MM.1S (cell line): ENCODE data around the gene CFAP46.

ENCODE experiments used
- DNase-seq: peaks from one replicate; pipeline ENCODE4 v3.0.0-alpha.2; 2015
- H2AFZ ChIP-seq: fragments of 300-600 bp; sonication (generic); 2 replicates; pipeline ENCODE4 v1.6.0; 2016; ENCODE audit warnings: antibody characterized with exemption, low read length
- H3F3A ChIP-seq: fragments of 300-600 bp; sonication (generic); 2 replicates; pipeline ENCODE4 v1.6.1; 2016; ENCODE audit warnings: mild to moderate bottlenecking, antibody characterized with exemption, low read length, moderate library complexity, mixed read lengths; ENCODE audit not compliant: insufficient read depth
- H3K27ac ChIP-seq: fragments of 300-600 bp; sonication (generic); 2 replicates; pipeline ENCODE4 v1.5.1; 2016; ENCODE audit warnings: mild to moderate bottlenecking, low read length
- H3K27me3 ChIP-seq: fragments of 300-600 bp; sonication (generic); replicated peaks from 2 replicates; pipeline ENCODE4 v1.6.0; 2016; ENCODE audit warnings: low read length; ENCODE audit not compliant: insufficient read depth
- H3K36me3 ChIP-seq: fragments of 300-600 bp; sonication (generic); replicated peaks from 2 replicates; pipeline ENCODE4 v1.6.1; 2016; ENCODE audit warnings: mild to moderate bottlenecking, low read length, mixed read lengths; ENCODE audit not compliant: insufficient read depth
- H3K4me1 ChIP-seq: fragments of 300-600 bp; sonication (generic); 2 replicates; pipeline ENCODE4 v1.6.1; 2016; ENCODE audit warnings: low read length, mixed read lengths
- H3K4me2 ChIP-seq: fragments of 300-600 bp; sonication (generic); 2 replicates; pipeline ENCODE4 v1.6.0; 2016; ENCODE audit warnings: low read depth, low read length
- H3K4me3 ChIP-seq: fragments of 300-600 bp; sonication (generic); 2 replicates; pipeline ENCODE4 v1.5.1; 2016; ENCODE audit warnings: low read length, mixed read lengths
- H3K79me2 ChIP-seq: fragments of 300-600 bp; sonication (generic); 2 replicates; pipeline ENCODE4 v1.6.1; 2016; ENCODE audit warnings: mixed run types, low read length, mixed read lengths
- H3K9ac ChIP-seq: fragments of 300-600 bp; sonication (generic); 2 replicates; pipeline ENCODE4 v1.6.1; 2016; ENCODE audit warnings: low read length, mixed read lengths
- H3K9me2 ChIP-seq: fragments of 300-600 bp; sonication (generic); replicated peaks from 2 replicates; pipeline ENCODE4 v1.6.1; 2016; ENCODE audit warnings: mild to moderate bottlenecking, low read length, mixed read lengths; ENCODE audit not compliant: insufficient read depth
- H3K9me3 ChIP-seq: fragments of 300-600 bp; sonication (generic); replicated peaks from 2 replicates; pipeline ENCODE4 v1.6.1; 2016; ENCODE audit warnings: mild to moderate bottlenecking, low read length, mixed read lengths; ENCODE audit not compliant: insufficient read depth
- H4K20me1 ChIP-seq: fragments of 300-600 bp; sonication (generic); 2 replicates; pipeline ENCODE4 v1.6.1; 2016; ENCODE audit warnings: mild to moderate bottlenecking, low read length, moderate library complexity, mixed read lengths; ENCODE audit not compliant: insufficient read depth
- EZH2 ChIP-seq: fragments of 300-600 bp; sonication (generic); optimal IDR thresholded peaks from 2 replicates; pipeline ENCODE3; 2017; ENCODE audit warnings: low read depth, mild to moderate bottlenecking, antibody characterized with exemption, low read length, mixed read lengths
- EZH2phosphoT487 ChIP-seq: fragments of 300-600 bp; sonication (generic); IDR thresholded peaks from 2 replicates; pipeline ENCODE4 v1.6.1; 2018; ENCODE audit warnings: antibody characterized with exemption, low read length
- TF ChIP-seq, protein P1 (sequence below): fragments of 300-600 bp; sonication (generic); IDR thresholded peaks from 2 replicates; pipeline ENCODE4 v1.5.1; 2016; ENCODE audit warnings: antibody characterized with exemption, low read length, mixed read lengths

Gene CFAP46

DNA sequence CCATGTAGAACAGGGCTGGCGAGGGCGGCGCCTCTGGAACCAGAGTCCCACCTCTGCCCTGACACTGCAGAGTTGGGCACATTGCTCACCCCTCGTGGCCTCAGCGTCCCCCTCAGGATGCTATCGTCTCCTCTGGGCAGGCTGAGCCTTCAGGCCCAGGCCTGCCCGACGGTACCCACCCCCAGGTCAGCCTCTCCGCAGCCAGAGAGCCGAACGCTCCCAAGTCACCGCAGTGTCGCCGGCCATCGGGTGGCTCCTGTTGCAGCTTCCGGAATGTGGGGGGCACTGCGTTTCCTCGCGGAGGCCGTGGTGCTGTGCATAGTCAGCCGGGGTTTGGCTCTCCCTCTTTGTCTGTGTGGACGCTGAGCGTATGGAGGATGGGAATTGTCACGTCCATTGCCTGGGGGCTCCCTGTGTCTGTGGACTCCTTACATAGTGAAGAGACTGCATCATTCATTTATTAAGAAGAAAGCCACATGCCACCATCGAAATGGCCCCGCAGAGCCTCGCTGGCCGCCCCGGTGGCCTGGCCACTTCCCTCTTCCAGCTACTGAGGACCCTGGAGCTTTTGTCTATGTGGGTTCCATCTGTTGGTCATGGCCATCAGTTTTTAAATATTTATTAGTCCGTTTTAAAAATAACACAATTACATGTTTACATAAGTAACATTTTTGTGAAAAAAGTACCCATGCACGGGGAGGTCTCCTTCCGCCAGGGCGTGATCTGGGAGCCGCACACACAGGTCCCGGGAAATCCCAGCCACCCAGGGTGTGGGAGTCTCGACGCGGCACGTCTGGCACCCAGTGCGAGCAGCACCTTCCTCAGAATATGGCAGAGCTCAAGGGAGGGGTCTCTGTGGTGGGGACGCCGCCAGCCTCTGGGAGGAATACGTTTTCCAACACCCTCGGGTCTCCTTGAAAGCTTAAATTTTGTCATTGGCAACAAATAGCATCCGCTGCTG lies 172.0 kb downstream of the CFAP46 start:
- Histone ChIP-seq H3K9me3 (no peaks in the 10 kb centered on the region), H3K36me3 (no peaks in the 10 kb centered on the region), H3K4me1 (no peaks in the 10 kb centered on the region), H3K27ac (no peak overlapping the region), H3K27me3 (no peaks in the 10 kb centered on the region), H3K9me2 (no peaks in the 10 kb centered on the region), H3K79me2 (no peaks in the 10 kb centered on the region), H3K4me3 (no peak overlapping the region), H2AFZ (no peak overlapping the region), H4K20me1 (no peaks in the 10 kb centered on the region), H3K4me2 (no peak overlapping the region), H3K9ac (no peak overlapping the region), H3F3A (no peaks in the 10 kb centered on the region)
- TF ChIP-seq EZH2phosphoT487 (no peak), EZH2 (no peak)
- TF ChIP-seq, protein P1, sequence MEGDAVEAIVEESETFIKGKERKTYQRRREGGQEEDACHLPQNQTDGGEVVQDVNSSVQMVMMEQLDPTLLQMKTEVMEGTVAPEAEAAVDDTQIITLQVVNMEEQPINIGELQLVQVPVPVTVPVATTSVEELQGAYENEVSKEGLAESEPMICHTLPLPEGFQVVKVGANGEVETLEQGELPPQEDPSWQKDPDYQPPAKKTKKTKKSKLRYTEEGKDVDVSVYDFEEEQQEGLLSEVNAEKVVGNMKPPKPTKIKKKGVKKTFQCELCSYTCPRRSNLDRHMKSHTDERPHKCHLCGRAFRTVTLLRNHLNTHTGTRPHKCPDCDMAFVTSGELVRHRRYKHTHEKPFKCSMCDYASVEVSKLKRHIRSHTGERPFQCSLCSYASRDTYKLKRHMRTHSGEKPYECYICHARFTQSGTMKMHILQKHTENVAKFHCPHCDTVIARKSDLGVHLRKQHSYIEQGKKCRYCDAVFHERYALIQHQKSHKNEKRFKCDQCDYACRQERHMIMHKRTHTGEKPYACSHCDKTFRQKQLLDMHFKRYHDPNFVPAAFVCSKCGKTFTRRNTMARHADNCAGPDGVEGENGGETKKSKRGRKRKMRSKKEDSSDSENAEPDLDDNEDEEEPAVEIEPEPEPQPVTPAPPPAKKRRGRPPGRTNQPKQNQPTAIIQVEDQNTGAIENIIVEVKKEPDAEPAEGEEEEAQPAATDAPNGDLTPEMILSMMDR: no peak
- no peak for DNase-seq

DNA sequence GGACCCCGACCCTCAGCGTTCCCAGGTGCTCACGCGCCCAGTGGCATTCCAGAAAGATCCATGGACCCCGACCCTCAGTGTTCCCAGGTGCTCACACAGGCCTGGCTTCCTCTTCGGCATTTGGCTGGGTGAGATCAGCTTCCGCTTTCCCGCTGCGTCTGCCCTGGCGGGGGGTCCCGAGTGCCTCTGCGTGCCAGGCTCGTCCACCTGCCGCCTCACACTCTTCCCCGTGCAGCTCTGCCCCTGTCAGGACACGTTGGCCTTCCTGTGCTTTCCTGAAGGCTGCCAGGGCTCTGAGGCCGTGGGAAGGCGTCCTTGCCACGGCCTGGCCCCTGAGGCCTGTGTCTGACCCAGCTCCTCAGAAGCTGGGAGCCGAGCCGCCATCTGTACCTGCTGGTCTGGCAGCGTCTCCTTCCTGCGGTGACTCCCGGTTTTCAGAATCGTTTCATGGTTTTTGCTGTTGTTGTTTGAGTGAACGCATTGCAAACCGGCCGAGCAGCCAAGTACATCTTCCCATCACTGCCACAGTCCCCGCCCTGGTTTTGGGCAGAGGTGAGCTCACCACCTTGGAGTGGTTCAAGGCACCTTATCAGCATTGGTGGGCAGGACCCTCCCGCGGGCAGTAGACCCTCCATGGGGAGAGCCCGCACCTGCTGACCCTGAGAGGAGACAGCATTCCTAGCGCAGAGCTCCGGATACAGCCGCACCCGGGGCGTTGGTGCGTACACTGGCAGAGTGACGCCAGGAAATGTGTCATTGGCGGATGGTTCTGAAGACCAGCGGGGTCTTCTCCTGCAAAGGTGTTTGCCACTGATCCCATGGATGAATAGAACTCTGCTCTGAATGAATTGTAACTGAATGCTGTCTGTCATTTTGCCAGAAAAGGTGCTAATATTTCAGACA lies 173.8 kb downstream of the CFAP46 start:
- no peaks in the 10 kb centered on the region for H3K79me2 ChIP-seq
- no peak for TF ChIP-seq EZH2
- TF ChIP-seq EZH2phosphoT487: no peak
- TF ChIP-seq, protein P1: no peak
- no peaks in the 10 kb centered on the region for H3K9me3 ChIP-seq
- H3K36me3 ChIP-seq: no peaks in the 10 kb centered on the region
- H3K27ac ChIP-seq: no peak overlapping the region
- no peak overlapping the region for H2AFZ ChIP-seq
- no peak for DNase-seq
- no peaks in the 10 kb centered on the region for H3K27me3 ChIP-seq
- no peaks in the 10 kb centered on the region for H3K4me1 ChIP-seq
- H3K4me2 ChIP-seq: no peak overlapping the region
- H3K9me2 ChIP-seq: no peaks in the 10 kb centered on the region
- no peak overlapping the region for H3K9ac ChIP-seq
- H3K4me3 ChIP-seq: no peak overlapping the region
- no peaks in the 10 kb centered on the region for H4K20me1 ChIP-seq
- no peaks in the 10 kb centered on the region for H3F3A ChIP-seq

DNA sequence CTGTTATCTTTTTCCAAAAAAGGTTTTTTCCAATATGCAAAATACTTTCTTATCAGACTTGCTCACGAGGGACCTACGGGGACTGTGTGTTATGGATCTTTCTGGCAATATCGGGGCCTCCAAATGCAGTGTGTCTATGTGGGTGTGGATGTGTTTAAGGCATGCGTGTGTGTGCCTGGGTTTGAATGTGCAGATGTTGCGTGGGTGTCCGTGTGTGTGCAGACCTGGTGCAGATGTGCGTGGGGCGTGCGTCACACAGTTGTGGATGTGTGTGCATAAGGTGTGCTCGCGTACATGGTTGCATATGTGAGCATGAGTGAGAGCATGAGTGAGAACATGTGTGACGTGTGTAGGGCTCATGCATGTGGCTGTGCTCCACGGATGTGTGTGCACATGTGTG lies 176.1 kb downstream of the CFAP46 start:
- Histone ChIP-seq H3K27me3 (no peaks in the 10 kb centered on the region), H3K4me1 (no peaks in the 10 kb centered on the region), H3K4me3 (no peak overlapping the region), H3K9ac (no peak overlapping the region), H3K27ac (no peak overlapping the region), H3K4me2 (no peak overlapping the region), H3F3A (no peaks in the 10 kb centered on the region), H3K9me3 (no peaks in the 10 kb centered on the region), H2AFZ (no peak overlapping the region), H3K9me2 (no peaks in the 10 kb centered on the region), H4K20me1 (no peaks in the 10 kb centered on the region), H3K36me3 (no peaks in the 10 kb centered on the region), H3K79me2 (no peaks in the 10 kb centered on the region)
- TF ChIP-seq, protein P1: no peak
- TF ChIP-seq EZH2 (no peak), EZH2phosphoT487 (no peak)
- no peak for DNase-seq
